HG03025 (cell line): ENCODE results near the gene HPS6.

Source experiments
- ATAC-seq: cut with Tn5 transposase; IDR thresholded peaks from one replicate; pipeline ENCODE4 v1.9.1; 2021; ENCODE audit warnings: mild to moderate bottlenecking, moderate library complexity; ENCODE audit not compliant: unreplicated experiment, low FRiP score

HPS6 gene

DNA sequence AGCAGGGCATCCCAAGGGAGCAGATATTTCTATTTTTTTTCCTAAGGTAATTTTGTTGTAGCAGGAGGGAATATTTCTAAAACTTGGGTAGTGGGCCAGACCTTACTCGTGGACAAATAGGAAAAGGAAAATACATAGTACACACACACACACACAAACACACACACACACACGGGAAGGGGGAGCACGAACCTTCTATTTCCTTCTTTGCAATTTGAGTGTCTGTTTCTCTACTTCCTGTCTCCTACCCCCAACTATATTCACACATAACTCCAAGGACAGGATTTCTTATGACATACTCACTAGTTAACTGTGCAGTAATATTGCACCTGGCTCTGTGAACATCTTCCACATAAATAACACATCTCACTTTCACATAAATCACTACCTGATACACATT is 50.6 kb downstream of the HPS6 start:
- ATAC-seq = no peak

DNA sequence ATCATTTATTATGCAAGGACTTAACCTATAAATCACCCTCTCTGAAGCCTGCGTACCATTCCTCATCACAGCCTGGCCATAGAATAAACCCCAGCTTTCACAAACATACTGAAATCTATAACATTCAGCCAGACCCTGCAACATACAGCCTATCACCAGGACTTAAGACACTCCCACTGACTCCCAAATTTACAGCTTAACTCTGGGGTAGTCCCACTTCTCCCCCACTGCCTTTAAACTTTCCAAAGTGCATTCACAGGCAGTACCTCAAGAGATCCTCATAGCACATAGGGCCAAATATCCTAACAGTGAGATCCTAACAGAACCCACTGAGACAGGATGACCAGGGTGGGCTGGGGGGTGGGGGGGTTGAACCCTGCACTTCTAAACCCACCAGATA is 51.5 kb downstream of the HPS6 start:
- ATAC-seq = no peak
